K562 (cell line): ENCODE measurements around the gene BOC. TPM values are rescaled to one million over a fixed set of nuclear protein-coding genes. Genes with fewer than 3 reads are reported as not detected.

ENCODE experiments used
- ATAC-seq: fragments of 200-7000 bp; cut with Tn5 transposase; 3 replicates; pipeline ENCODE4 v1.9.1; 2020; ENCODE audit warnings: moderate library complexity
- BruUV-seq: library from RNA; stranded (reverse); fragments of 400-500 nt; replicated peaks from 2 replicates; lab custom pipeline; 2021; lab: Mats Ljungman, UMichigan
- CTCF ChIA-PET: fragments of 300-600 bp; formaldehyde crosslinking; extraction: SDS; loops from one replicate; lab custom pipeline; 2021; ENCODE audit warnings: low intra/inter-chr PET ratio; lab: Yijun Ruan, JAX
- POLR2A ChIA-PET: fragments of 300-600, 350-650 bp; sonication (Branson Sonifier 250); formaldehyde crosslinking; extraction: SDS; loops from one replicate; lab custom pipeline; 2021; ENCODE audit warnings: antibody characterized with exemption, inconsistent platforms; lab: Yijun Ruan, JAX
- DNase-seq, 4 experiments: peaks; one replicate each; pipeline versions ENCODE4 v3.0.0 to v3.0.0-alpha.2; 2011 to 2018; ENCODE audit warnings: low spot score in 3 of 4, mixed read lengths in 3 of 4; ENCODE audit errors: extremely low read depth in 1 of 4
- FAIRE-seq: peaks from 2 replicates; lab custom pipeline; 2011; peaks lifted over from hg19 to GRCh38; lab: Jason Lieb, UNC
- H2AFZ ChIP-seq: 2 replicates; pipeline ENCODE4 v1.6.0; 2011; ENCODE audit warnings: low read depth, low read length, control low read depth, inconsistent platforms
- H3K27ac ChIP-seq: fragments of 200-600 bp; 3 replicates; pipeline ENCODE4 v1.8.0; 2011; ENCODE audit warnings: low read depth, mild to moderate bottlenecking, control low read depth, inconsistent platforms, low read length, moderate library complexity, mixed read lengths; ENCODE audit errors: extremely low read depth
- H3K27me3 ChIP-seq, 2 experiments: fragments of 300-600 bp in 1 of 2; 2 replicates in 1 of 2; 3 replicates in 1 of 2; pipeline versions ENCODE4 v1.6.0 to v1.8.0; 2011; ENCODE audit warnings: inconsistent platforms in 2 of 2, low read length in 2 of 2, mild to moderate bottlenecking in 1 of 2, mixed read lengths in 1 of 2, moderate library complexity in 1 of 2; ENCODE audit not compliant: control insufficient read depth in 2 of 2, insufficient read depth in 2 of 2
- H3K36me3 ChIP-seq: fragments of 300-600 bp; 3 replicates; pipeline ENCODE4 v1.8.0; 2011; ENCODE audit warnings: mild to moderate bottlenecking, low read length, inconsistent platforms; ENCODE audit not compliant: control insufficient read depth, insufficient read depth
- H3K4me1 ChIP-seq, 2 experiments: fragments of 200-600 bp in 1 of 2; replicated peaks in 1 of 2; 2 replicates in 1 of 2; 3 replicates in 1 of 2; pipeline versions ENCODE4 v1.5.1 to v1.8.0; 2011; ENCODE audit warnings: inconsistent platforms in 2 of 2, low read length in 2 of 2, mild to moderate bottlenecking in 1 of 2, mixed read lengths in 1 of 2, moderate library complexity in 1 of 2; ENCODE audit not compliant: control insufficient read depth in 2 of 2, insufficient read depth in 2 of 2
- H3K4me2 ChIP-seq: 2 replicates; pipeline ENCODE4 v1.6.1; 2011; ENCODE audit warnings: low read length, control low read depth, inconsistent platforms, mixed read lengths; ENCODE audit not compliant: insufficient read depth
- H3K4me3 ChIP-seq: fragments of 200-600 bp; sonication (generic), shearing (Covaris generic); 2 replicates; pipeline ENCODE4 v1.5.1; 2016; ENCODE audit warnings: control low read depth, inconsistent platforms
- H3K79me2 ChIP-seq: fragments of 200-600 bp; 3 replicates; pipeline ENCODE4 v1.8.0; 2011; ENCODE audit warnings: low read length, inconsistent platforms; ENCODE audit not compliant: control insufficient read depth, insufficient read depth
- H3K9ac ChIP-seq, 2 experiments: 2 replicates each; pipeline versions ENCODE4 v1.6.0 to v1.6.1; 2011; ENCODE audit warnings: low read depth in 2 of 2, low read length in 2 of 2, control low read depth in 1 of 2, inconsistent platforms in 1 of 2, mild to moderate bottlenecking in 1 of 2, mixed read lengths in 1 of 2; ENCODE audit not compliant: insufficient read depth in 1 of 2
- H3K9me1 ChIP-seq: one replicate; pipeline ENCODE4 v1.6.0; 2011; ENCODE audit warnings: inconsistent platforms, mild to moderate bottlenecking, low read length, moderate library complexity; ENCODE audit not compliant: control insufficient read depth, insufficient read depth
- H3K9me3 ChIP-seq: replicated peaks from 2 replicates; pipeline ENCODE4 v1.5.1; 2011; ENCODE audit warnings: low read depth, low read length, inconsistent platforms; ENCODE audit not compliant: control insufficient read depth, insufficient read depth
- H4K20me1 ChIP-seq: replicated peaks from 2 replicates; pipeline ENCODE4 v1.6.1; 2011; ENCODE audit warnings: low read length, inconsistent platforms, mixed read lengths; ENCODE audit not compliant: control insufficient read depth, insufficient read depth
- ATF3 ChIP-seq, 2 experiments: fragments of 450-650 bp in 1 of 2; sonication (generic) in 1 of 2; formaldehyde crosslinking in 1 of 2; IDR thresholded peaks in 1 of 2; conservative IDR thresholded peaks in 1 of 2; 2 replicates each; pipeline versions ENCODE4 v1.6.1 to v1.8.1; 2016 to 2023; ENCODE audit warnings: mild to moderate bottlenecking in 2 of 2, moderate library complexity in 2 of 2, inconsistent platforms in 1 of 2, missing genetic modification reagents in 1 of 2
- DIDO1 ChIP-seq: fragments of 450-650 bp; IDR thresholded peaks from 2 replicates; pipeline ENCODE4 v1.6.1; 2016; ENCODE audit warnings: low read depth, missing biosample characterization, missing genetic modification characterization
- FOXK1 ChIP-seq: sonication (generic); formaldehyde crosslinking; IDR thresholded peaks from 2 replicates; pipeline ENCODE4 v1.8.0; 2022; ENCODE audit warnings: missing genetic modification reagents, mild to moderate bottlenecking, borderline replicate concordance
- GABPB1 ChIP-seq: sonication (generic); formaldehyde crosslinking; IDR thresholded peaks from 2 replicates; pipeline ENCODE4 v1.8.0; 2022; ENCODE audit warnings: mild to moderate bottlenecking, missing genetic modification reagents
- KAT7 ChIP-seq: sonication (generic); formaldehyde crosslinking; IDR thresholded peaks from 2 replicates; pipeline ENCODE4 v1.8.0; 2022; ENCODE audit warnings: missing genetic modification reagents, mild to moderate bottlenecking, borderline replicate concordance
- MED1 ChIP-seq: sonication (generic); formaldehyde crosslinking; IDR thresholded peaks from 2 replicates; pipeline ENCODE4 v1.8.1; 2023; ENCODE audit warnings: missing genetic modification reagents, borderline replicate concordance
- MTA2 ChIP-seq: fragments of 450-650 bp; IDR thresholded peaks from 2 replicates; pipeline ENCODE4 v1.6.1; 2016; ENCODE audit warnings: low read depth
- SREBF1 ChIP-seq: fragments of 150-350 bp; IDR thresholded peaks from 2 replicates; pipeline ENCODE4 v1.6.1; 2014; ENCODE audit warnings: antibody characterized with exemption, low read depth, low read length, borderline replicate concordance
- THRAP3 ChIP-seq: fragments of 450-650 bp; IDR thresholded peaks from 2 replicates; pipeline ENCODE4 v1.6.1; 2016; ENCODE audit warnings: mild to moderate bottlenecking, inconsistent platforms, borderline replicate concordance
- THRB ChIP-seq: fragments of 450-650 bp; formaldehyde crosslinking; conservative IDR thresholded peaks from 2 replicates; pipeline ENCODE4 v1.4.0; 2022; ENCODE audit warnings: mild to moderate bottlenecking, missing genetic modification characterization
- ZBTB7A ChIP-seq: IDR thresholded peaks from 2 replicates; pipeline ENCODE4 v1.6.1; 2011; ENCODE audit warnings: low read depth, mild to moderate bottlenecking, low read length, moderate library complexity, borderline replicate concordance; ENCODE audit not compliant: control insufficient read depth
- ZNF134 ChIP-seq: fragments of 250-450 bp; sonication (Bioruptor Pico); conservative IDR thresholded peaks from 2 replicates; pipeline ENCODE4 v1.4.0; 2020
- ZNF184 ChIP-seq: sonication (generic); formaldehyde crosslinking; IDR thresholded peaks from 2 replicates; pipeline ENCODE4 v1.5.0; 2020; ENCODE audit warnings: missing genetic modification reagents
- ZNF280A ChIP-seq: fragments of 450-650 bp; IDR thresholded peaks from 2 replicates; pipeline ENCODE4 v1.6.1; 2018; ENCODE audit warnings: mild to moderate bottlenecking, low read depth; ENCODE audit not compliant: partially characterized antibody
- ZNF512 ChIP-seq: IDR thresholded peaks from 2 replicates; pipeline ENCODE4 v1.6.1; 2016; ENCODE audit warnings: missing genetic modification characterization, missing compliant biosample characterization
- ZNF57 ChIP-seq: fragments of 450-650 bp; formaldehyde crosslinking; IDR thresholded peaks from 2 replicates; pipeline ENCODE4 v1.4.0; 2020; ENCODE audit warnings: mild to moderate bottlenecking, moderate library complexity
- ZSCAN32 ChIP-seq: fragments of 450-650 bp; formaldehyde crosslinking; IDR thresholded peaks from 2 replicates; pipeline ENCODE4 v1.4.0; 2020; ENCODE audit warnings: mild to moderate bottlenecking, moderate library complexity
- WGBS: fragments of 100-300 bp; shearing (Covaris generic); methylation state at CpG from one replicate; pipeline ENCODE4 v1.1.6; 2016; ENCODE audit warnings: low coverage, mixed read lengths; ENCODE audit not compliant: insufficient coverage; ENCODE audit errors: missing lambda C conversion rate; 5-methylcytosine and 5-hydroxymethylcytosine counted together
- in situ Hi-C: fragments of 300-500 bp; cut with MboI; formaldehyde crosslinking; loops from 4 replicates; pipeline ENCODE4 v1.15.0; 2018; ENCODE audit warnings: inconsistent platforms, mixed read lengths
- intact Hi-C: fragments of 100-400 bp; cut with micrococcal nuclease; formaldehyde crosslinking; loops from 2 replicates; pipeline ENCODE4 v1.14.2; 2022
- polyA plus RNA-seq, 8 experiments: library from polyadenylated mRNA; depleted of rRNA in 4 of 8; stranded (reverse) in 5 of 8; unstranded in 3 of 8; fragments of >200 nt; fragmentation: Nextera tagmentation in 2 of 8; fragmentation: Illumina TruSeq in 1 of 8; extraction: Ambion mirVana in 2 of 8; extraction: Trizol in 1 of 8; gene quantifications; 2 replicates each; pipeline versions ENCODE4 v1.2.1 to v1.2.3, GENCODE V29; 2011 to 2014; ENCODE audit warnings: inconsistent platforms in 1 of 8, missing spikeins in 1 of 8
- total RNA-seq, 7 experiments: library from RNA; depleted of rRNA in 6 of 7; stranded (reverse); fragments of >200 nt in 6 of 7; fragmentation: Illumina TruSeq in 2 of 7; extraction: Trizol in 2 of 7; gene quantifications; 2 replicates each; pipeline versions ENCODE4 v1.2.1 to v1.2.3, GENCODE V29; 2011 to 2021; ENCODE audit warnings: low replicate concordance in 1 of 7

BOC gene
- total and polyA plus RNA-seq, 9 of the 15 experiments (the other 6 are each of a cell fraction or from before 2014, with no cell fraction given) = not detected

- intact Hi-C loops = no loop called here
- no peak overlapping the region for H3K4me2 ChIP-seq
- WGBS = 0% methylated on average over 4 of the region's 4 CpGs
- POLR2A ChIA-PET = no interaction called here
- H3K79me2 ChIP-seq = no peaks in the 10 kb centered on the region
- CTCF ChIA-PET = no interaction called here
- no peaks in the 10 kb centered on the region for H3K9me1 ChIP-seq
- no peaks in the 10 kb centered on the region for H3K9me3 ChIP-seq
- H4K20me1 ChIP-seq = no peaks in the 10 kb centered on the region
- FAIRE-seq (no peak), DNase-seq (no peak), ATAC-seq (no peak)
- BruUV-seq = no TSS peak
- in situ Hi-C loops = loop anchor here (25.0 kb wide), 2 partner anchors 561 to 711 kb away; no protein-coding TSS in a partner anchor
- H3K36me3 ChIP-seq = no peaks in the 10 kb centered on the region
- no peak overlapping the region for H3K27ac ChIP-seq
- no peaks in the 10 kb centered on the region; a peak in 1 of 5 replicates for H3K27me3 ChIP-seq
- H3K4me3 ChIP-seq = no peak overlapping the region
- H3K4me1 ChIP-seq = no peaks in the 10 kb centered on the region
- no peak overlapping the region for H2AFZ ChIP-seq
- no peak overlapping the region for H3K9ac ChIP-seq
- TF ChIP-seq THRAP3 = no peak
- no peak for TF ChIP-seq KAT7 (CRISPR knock-in tag)
- no peak for TF ChIP-seq THRB (CRISPR knock-in tag)
- TF ChIP-seq ZNF57 (CRISPR knock-in tag) = no peak
- no peak for TF ChIP-seq ZSCAN32 (CRISPR knock-in tag)
- TF ChIP-seq ZNF280A = no peak
- TF ChIP-seq ZNF184 = no peak
- no peak for TF ChIP-seq MED1 (CRISPR knock-in tag)
- no peak for TF ChIP-seq ZBTB7A
- no peak for TF ChIP-seq MTA2
- TF ChIP-seq DIDO1 (tag) = no peak
- TF ChIP-seq ATF3 (IDR thresholded peaks at IDR 0.05) = no peak
- TF ChIP-seq ATF3 (CRISPR knock-in tag; conservative IDR thresholded peaks at IDR 0.05) = no peak
- TF ChIP-seq ZNF134 (CRISPR knock-in tag) = no peak
- TF ChIP-seq GABPB1 (CRISPR knock-in tag) = no peak
- no peak for TF ChIP-seq SREBF1
- TF ChIP-seq ZNF512 (tag) = no peak
- TF ChIP-seq FOXK1 (CRISPR knock-in tag) = no peak
These were observed 86.5 kb downstream of the BOC start for GRCh38 chr3:113297841-113298240.
